Mesenchymal stem cell (in vitro differentiated cells and primary cell): ENCODE measurements around the gene KCND3.

Experiments
- DNase-seq: peaks from one replicate; pipeline ENCODE4 v3.0.0-alpha.2; 2013
- H2AFZ ChIP-seq: one replicate; pipeline ENCODE4 v1.6.1; 2013; ENCODE audit warnings: low read depth, mild to moderate bottlenecking, control low read depth, inconsistent platforms, low read length, moderate library complexity
- H2AK5ac ChIP-seq: 2 replicates; pipeline ENCODE4 v1.6.1; 2013; ENCODE audit warnings: low read length, moderate library complexity, mild to moderate bottlenecking, inconsistent platforms; ENCODE audit not compliant: severe bottlenecking
- H2BK120ac ChIP-seq: one replicate; pipeline ENCODE4 v1.6.1; 2013; ENCODE audit warnings: low read depth, mild to moderate bottlenecking, inconsistent platforms, low read length, moderate library complexity
- H2BK12ac ChIP-seq, 2 experiments: one replicate each; pipeline ENCODE4 v1.6.1; 2013; ENCODE audit warnings: inconsistent platforms in 2 of 2, low read length in 2 of 2, mild to moderate bottlenecking in 2 of 2, moderate library complexity in 2 of 2, control low read depth in 1 of 2
- H2BK15ac ChIP-seq: one replicate; pipeline ENCODE4 v1.6.1; 2013; ENCODE audit warnings: mild to moderate bottlenecking, low read depth, inconsistent platforms; ENCODE audit not compliant: poor library complexity, severe bottlenecking
- H2BK5ac ChIP-seq: 2 replicates; pipeline ENCODE4 v1.6.1; 2013; ENCODE audit warnings: low read depth, mild to moderate bottlenecking, low read length, control low read depth, inconsistent platforms; ENCODE audit not compliant: poor library complexity, severe bottlenecking
- H3K14ac ChIP-seq, 2 experiments: one replicate each; pipeline ENCODE4 v1.6.1; 2013; ENCODE audit warnings: inconsistent platforms in 2 of 2, low read length in 2 of 2, control low read depth in 1 of 2, mild to moderate bottlenecking in 1 of 2, moderate library complexity in 1 of 2
- H3K18ac ChIP-seq, 2 experiments: one replicate each; pipeline ENCODE4 v1.6.1; 2013; ENCODE audit warnings: inconsistent platforms in 2 of 2, low read length in 2 of 2, control low read depth in 1 of 2, low read depth in 1 of 2, mild to moderate bottlenecking in 1 of 2
- H3K23ac ChIP-seq, 2 experiments: one replicate each; pipeline ENCODE4 v1.6.1; 2013; ENCODE audit warnings: inconsistent platforms in 2 of 2, low read length in 2 of 2, mild to moderate bottlenecking in 2 of 2, moderate library complexity in 2 of 2, control low read depth in 1 of 2
- H3K27ac ChIP-seq: 2 replicates; pipeline ENCODE4 v1.5.1; 2013; ENCODE audit warnings: mild to moderate bottlenecking, moderate library complexity, low read length, control low read depth, inconsistent platforms; ENCODE audit not compliant: poor library complexity, severe bottlenecking
- H3K27me3 ChIP-seq, 2 experiments: 2 replicates each; pipeline versions ENCODE4 v1.6.1 to v1.7.0; 2013; ENCODE audit warnings: low read length in 2 of 2, mild to moderate bottlenecking in 2 of 2, moderate library complexity in 2 of 2, control low read depth in 1 of 2, inconsistent platforms in 1 of 2; ENCODE audit not compliant: control insufficient read depth in 1 of 2, insufficient read depth in 1 of 2
- H3K36me3 ChIP-seq, 2 experiments: 2 replicates each; pipeline versions ENCODE4 v1.6.1 to v1.7.0; 2013; ENCODE audit warnings: low read length in 2 of 2, control low read depth in 1 of 2, inconsistent platforms in 1 of 2, low read depth in 1 of 2, mild to moderate bottlenecking in 1 of 2; ENCODE audit not compliant: insufficient read depth in 2 of 2, control insufficient read depth in 1 of 2
- H3K4ac ChIP-seq, 2 experiments: one replicate each; pipeline ENCODE4 v1.6.1; 2013; ENCODE audit warnings: inconsistent platforms in 2 of 2, low read length in 2 of 2, mild to moderate bottlenecking in 2 of 2, moderate library complexity in 2 of 2, control low read depth in 1 of 2, low read depth in 1 of 2
- H3K4me1 ChIP-seq: 2 replicates; pipeline ENCODE4 v1.6.1; 2013; ENCODE audit warnings: low read depth, low read length, control low read depth; ENCODE audit not compliant: control insufficient read depth, insufficient read depth
- H3K4me2 ChIP-seq: 2 replicates; pipeline ENCODE4 v1.6.1; 2013; ENCODE audit warnings: low read length, mild to moderate bottlenecking, inconsistent platforms; ENCODE audit not compliant: poor library complexity, severe bottlenecking
- H3K4me3 ChIP-seq, 2 experiments: 2 replicates each; pipeline versions ENCODE4 v1.5.1 to v1.7.0; 2013; ENCODE audit warnings: low read length in 2 of 2, mild to moderate bottlenecking in 2 of 2, control low read depth in 1 of 2, low read depth in 1 of 2; ENCODE audit not compliant: insufficient read depth in 1 of 2
- H3K79me1 ChIP-seq: replicated peaks from 2 replicates; pipeline ENCODE4 v1.6.1; 2013; ENCODE audit warnings: mild to moderate bottlenecking, control low read depth, low read length, inconsistent platforms; ENCODE audit not compliant: poor library complexity, severe bottlenecking
- H3K9ac ChIP-seq: 2 replicates; pipeline ENCODE4 v1.7.0; 2013; ENCODE audit warnings: mild to moderate bottlenecking, low read length, moderate library complexity
- H3K9me3 ChIP-seq: 2 replicates; pipeline ENCODE4 v1.7.0; 2013; ENCODE audit warnings: mild to moderate bottlenecking, low read length; ENCODE audit not compliant: control insufficient read depth
- H4K8ac ChIP-seq: one replicate; pipeline ENCODE4 v1.6.1; 2013; ENCODE audit warnings: inconsistent platforms, mild to moderate bottlenecking, low read length, moderate library complexity
- H4K91ac ChIP-seq: one replicate; pipeline ENCODE4 v1.6.1; 2013; ENCODE audit warnings: mild to moderate bottlenecking, low read length, inconsistent platforms
- WGBS: methylation state at CpG from one replicate; pipeline ENCODE4 v1.1.7; 2013; ENCODE audit warnings: mixed read lengths; 5-methylcytosine and 5-hydroxymethylcytosine counted together

KCND3 gene

GRCh38 chr1:111938536-111938935, 50.9 kb downstream of the KCND3 start:
- Histone ChIP-seq H3K36me3 (no peaks in the 10 kb centered on the region), H2BK120ac (no peak overlapping the region), H3K9ac (no peak overlapping the region), H2BK15ac (no peak overlapping the region), H3K4me1 (peaks cover 2% of the 10 kb centered on the region), H3K27me3 (peaks cover 8 to 46% of the 10 kb centered on the region in 2 experiments), H3K27ac (no peak overlapping the region), H2AFZ (no peak overlapping the region), H3K4ac (no peak overlapping the region), H3K14ac (no peak overlapping the region), H3K4me3 (no peak overlapping the region), H3K18ac (no peak overlapping the region), H3K23ac (no peak overlapping the region), H3K4me2 (no peak overlapping the region), H2BK5ac (no peak overlapping the region), H2AK5ac (no peak overlapping the region), H4K91ac (no peak overlapping the region), H4K8ac (no peak overlapping the region), H3K9me3 (no peaks in the 10 kb centered on the region), H3K79me1 (no peaks in the 10 kb centered on the region), H2BK12ac (no peak overlapping the region)
- WGBS = 81% methylated on average over 3 of the region's 3 CpGs
- no peak for DNase-seq

DNA sequence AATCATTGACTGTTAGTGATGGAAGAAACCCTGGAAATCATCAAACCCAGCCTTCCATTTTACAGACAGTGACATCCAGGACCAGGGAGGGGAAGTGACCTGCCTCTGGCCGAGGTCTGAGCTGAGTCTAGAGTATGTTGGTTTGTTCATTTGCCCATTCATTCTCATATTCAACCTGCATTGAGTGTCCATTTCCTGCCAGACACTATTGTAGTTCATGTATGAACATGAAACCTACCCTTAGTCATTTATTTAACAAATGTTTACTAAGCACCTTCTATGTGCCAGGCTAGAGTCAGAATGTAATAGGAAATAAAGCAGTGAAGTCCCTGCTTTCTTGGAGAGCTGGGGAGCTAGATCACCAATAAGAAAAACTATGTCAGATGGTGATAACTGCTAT, 51.3 kb downstream of the KCND3 start:
- Histone ChIP-seq H4K8ac (no peak overlapping the region), H3K27me3 (peaks cover 8 to 42% of the 10 kb centered on the region in 2 experiments), H2BK12ac (no peak overlapping the region), H3K9me3 (no peaks in the 10 kb centered on the region), H4K91ac (no peak overlapping the region), H2BK120ac (no peak overlapping the region), H2AK5ac (no peak overlapping the region), H2AFZ (no peak overlapping the region), H3K4me3 (no peak overlapping the region), H3K79me1 (no peaks in the 10 kb centered on the region), H2BK5ac (no peak overlapping the region), H3K4me2 (no peak overlapping the region), H3K27ac (no peak overlapping the region), H3K9ac (no peak overlapping the region), H3K18ac (no peak overlapping the region), H3K36me3 (no peaks in the 10 kb centered on the region), H3K4me1 (peaks cover 2% of the 10 kb centered on the region), H3K4ac (no peak overlapping the region), H3K23ac (no peak overlapping the region), H2BK15ac (no peak overlapping the region), H3K14ac (no peak overlapping the region)
- no CpG with 5 or more reads among the region's 1 CpG for WGBS
- no peak for DNase-seq

GRCh38 chr1:111937147-111937725, 52.2 kb downstream of the KCND3 start:
- 30% methylated on average over 6 of the region's 6 CpGs for WGBS

GRCh38 chr1:111934106-111934852, 55.2 kb downstream of the KCND3 start:
- Histone ChIP-seq H2BK15ac (no peak overlapping the region), H3K4me2 (no peak overlapping the region), H2AFZ (no peak overlapping the region), H3K27ac (no peak overlapping the region), H3K36me3 (no peaks in the 10 kb centered on the region), H4K8ac (no peak overlapping the region), H3K79me1 (no peaks in the 10 kb centered on the region), H2BK12ac (no peak overlapping the region), H4K91ac (peak overlapping the region; percentile 10), H3K14ac (no peak overlapping the region), H3K4me1 (no peaks in the 10 kb centered on the region), H3K27me3 (peaks cover 8 to 41% of the 10 kb centered on the region in 2 experiments), H3K9me3 (no peaks in the 10 kb centered on the region), H2AK5ac (no peak overlapping the region), H3K4ac (no peak overlapping the region), H3K9ac (no peak overlapping the region), H3K4me3 (no peak overlapping the region), H3K23ac (no peak overlapping the region), H2BK120ac (no peak overlapping the region), H2BK5ac (no peak overlapping the region), H3K18ac (no peak overlapping the region)
- 76% methylated on average over 8 of the region's 10 CpGs for WGBS
- no peak for DNase-seq

More at GRCh38 chr1:111937147-111937725, 52.2 kb downstream of the KCND3 start:
- Histone ChIP-seq H3K14ac (no peak overlapping the region), H3K36me3 (no peaks in the 10 kb centered on the region), H3K79me1 (no peaks in the 10 kb centered on the region), H3K9me3 (no peaks in the 10 kb centered on the region), H3K4me1 (peaks cover under 1% of the 10 kb centered on the region), H3K18ac (no peak overlapping the region), H2BK5ac (no peak overlapping the region), H3K9ac (no peak overlapping the region), H4K8ac (no peak overlapping the region), H2BK120ac (no peak overlapping the region), H2BK12ac (no peak overlapping the region), H3K4me2 (no peak overlapping the region), H3K4me3 (no peak overlapping the region), H3K27ac (no peak overlapping the region), H2BK15ac (no peak overlapping the region), H2AK5ac (no peak overlapping the region), H4K91ac (no peak overlapping the region), H3K27me3 (peaks cover 8 to 33% of the 10 kb centered on the region in 2 experiments), H2AFZ (no peak overlapping the region), H3K23ac (no peak overlapping the region), H3K4ac (no peak overlapping the region)
- no peak for DNase-seq
